ENCODE results near the gene CNOT4. TPM values are rescaled to one million over a fixed set of nuclear protein-coding genes. Genes with fewer than 3 reads are reported as not detected.
A peak's percentile ranks its signal among the peaks of the same experiment; 100 is the strongest.

CNOT4 gene
- total RNA-seq, 1 donor from 2014 or later, result 33.4 TPM

GRCh38 chr7:135553346-135553745 is 43.4 kb upstream of the CNOT4 start:
- Mint-ChIP-seq H3K36me3 (no peaks in the 10 kb centered on the region), H3K27me3 (ENCODE audit: low read depth) (no peaks in the 10 kb centered on the region), H3K9me3 (no peaks in the 10 kb centered on the region), H3K4me1 (peaks cover 7% of the 10 kb centered on the region), H3K4me3 (no peak overlapping the region), H3K27ac (no peak overlapping the region)
- no peak for DNase-seq (ENCODE audit: low spot score in 2 of 2, unreplicated experiment in 2 of 2)
- no peak for TF ChIP-seq CTCF (IDR thresholded peaks at IDR 0.05; ENCODE audit: unreplicated experiment)

- H3K4me3 Mint-ChIP-seq, result no peak overlapping the region
- H3K4me1 Mint-ChIP-seq, result peaks cover 7% of the 10 kb centered on the region
- no peaks in the 10 kb centered on the region for H3K9me3 Mint-ChIP-seq
- DNase-seq (ENCODE audit: low spot score in 2 of 2, unreplicated experiment in 2 of 2), result no peak
- no peak for TF ChIP-seq CTCF (IDR thresholded peaks at IDR 0.05; ENCODE audit: unreplicated experiment)
- H3K27me3 Mint-ChIP-seq (ENCODE audit: low read depth), result peaks cover 3% of the 10 kb centered on the region
- no peak overlapping the region for H3K27ac Mint-ChIP-seq
- H3K36me3 Mint-ChIP-seq, result no peaks in the 10 kb centered on the region
These were observed 42.2 kb upstream of the CNOT4 start for GRCh38 chr7:135552148-135552547.

- Mint-ChIP-seq H3K27ac (no peak overlapping the region), H3K4me3 (no peak overlapping the region), H3K36me3 (no peaks in the 10 kb centered on the region), H3K27me3 (ENCODE audit: low read depth) (peaks cover 3% of the 10 kb centered on the region), H3K4me1 (no peaks in the 10 kb centered on the region), H3K9me3 (no peaks in the 10 kb centered on the region)
- no peak for TF ChIP-seq CTCF (IDR thresholded peaks at IDR 0.05; ENCODE audit: unreplicated experiment)
- DNase-seq (ENCODE audit: low spot score in 2 of 2, unreplicated experiment in 2 of 2), result no peak
These were observed 40.3 kb upstream of the CNOT4 start for GRCh38 chr7:135550196-135550595.

GRCh38 chr7:135541029-135541428 is 31.1 kb upstream of the CNOT4 start:
- Mint-ChIP-seq H3K9me3 (no peaks in the 10 kb centered on the region), H3K27me3 (ENCODE audit: low read depth) (no peaks in the 10 kb centered on the region)

GRCh38 chr7:135539629-135540028 is 29.7 kb upstream of the CNOT4 start:
- Mint-ChIP-seq H3K9me3 (no peaks in the 10 kb centered on the region), H3K36me3 (no peaks in the 10 kb centered on the region), H3K4me3 (no peak overlapping the region), H3K27me3 (ENCODE audit: low read depth) (no peaks in the 10 kb centered on the region), H3K4me1 (peaks cover 29% of the 10 kb centered on the region), H3K27ac (peak overlapping the region; percentile 64)
- no peak for DNase-seq (ENCODE audit: low spot score in 2 of 2, unreplicated experiment in 2 of 2)
- no peak for TF ChIP-seq CTCF (IDR thresholded peaks at IDR 0.05; ENCODE audit: unreplicated experiment)

More at GRCh38 chr7:135541029-135541428, 31.1 kb upstream of the CNOT4 start:
- no peak for TF ChIP-seq CTCF (IDR thresholded peaks at IDR 0.05; ENCODE audit: unreplicated experiment)
- DNase-seq (ENCODE audit: low spot score in 2 of 2, unreplicated experiment in 2 of 2), result no peak
- Mint-ChIP-seq H3K4me3 (no peak overlapping the region), H3K36me3 (no peaks in the 10 kb centered on the region), H3K27ac (no peak overlapping the region), H3K4me1 (peaks cover 25% of the 10 kb centered on the region)

GRCh38 chr7:135538376-135538775 is 28.5 kb upstream of the CNOT4 start:
- peak overlapping the region; percentile 1 for H3K4me3 Mint-ChIP-seq
- H3K27me3 Mint-ChIP-seq (ENCODE audit: low read depth), result no peaks in the 10 kb centered on the region
- H3K27ac Mint-ChIP-seq, result peak overlapping the region; percentile 94
- TF ChIP-seq CTCF (IDR thresholded peaks at IDR 0.05; ENCODE audit: unreplicated experiment), result no peak
- no peaks in the 10 kb centered on the region for H3K36me3 Mint-ChIP-seq
- H3K4me1 Mint-ChIP-seq, result peaks cover 34% of the 10 kb centered on the region
- no peak for DNase-seq (ENCODE audit: low spot score in 2 of 2, unreplicated experiment in 2 of 2)
- H3K9me3 Mint-ChIP-seq, result no peaks in the 10 kb centered on the region
